ENCODE data around the gene SKA1. TPM values are rescaled to one million over a fixed set of nuclear protein-coding genes. Genes with fewer than 3 reads are reported as not detected.

The SKA1 gene
- total RNA-seq (2016; rRNA removed; fragmentation: Illumina TruSeq; extraction: Trizol) (21.3 and 28.3 TPM in 2 replicates), polyA plus RNA-seq (2011; rRNA removed) (3.8 and 5.3 TPM in 2 replicates), polyA minus RNA-seq (2011; rRNA and poly(A)+ RNA removed; ENCODE audit: low replicate concordance) (2.7 and 11.2 TPM in 2 replicates), Bru-seq, nascent RNA (percentile 58 among the genes with signal in this experiment), BruChase-seq, experiment 1, labeled RNA remaining after a 6-hour chase (percentile 61 among the genes with signal in this experiment), BruChase-seq, experiment 2, labeled RNA remaining after a 2-hour chase (percentile 65 among the genes with signal in this experiment)
- 6.7 and 10.0 TPM in 2 replicates for total RNA-seq (2016; cell fraction: cytosol; rRNA removed; fragmentation: Illumina TruSeq; extraction: Trizol; ENCODE audit: low read depth)
- 20.6 and 27.1 TPM in 2 replicates for total RNA-seq (2016; cell fraction: insoluble cytoplasmic fraction; rRNA removed; fragmentation: Illumina TruSeq; extraction: Trizol)
- 22.9 and 24.8 TPM in 2 replicates for total RNA-seq (2016; cell fraction: membrane; rRNA removed; fragmentation: Illumina TruSeq; extraction: Trizol)
- 7.1 and 8.3 TPM in 2 replicates for total RNA-seq (2016; cell fraction: nucleus; rRNA removed; fragmentation: Illumina TruSeq; extraction: Trizol)
- 2.9 and 3.6 TPM in 2 replicates for polyA plus RNA-seq (2011; cell fraction: cytosol; rRNA removed)
- 1.5 and 1.6 TPM in 2 replicates for polyA plus RNA-seq (2011; cell fraction: nucleus; rRNA removed)
- 2.5 and 3.5 TPM in 2 replicates for polyA plus RNA-seq (2012)
- polyA plus RNA-seq (2016; cell fraction: cytosol; fragmentation: Illumina TruSeq; extraction: Trizol; ENCODE audit: low read depth), result 4.4 and 5.1 TPM in 2 replicates
- 23.2 and 23.5 TPM in 2 replicates for polyA plus RNA-seq (2016; cell fraction: insoluble cytoplasmic fraction; fragmentation: Illumina TruSeq; extraction: Trizol; ENCODE audit: low read depth)
- 11.2 and 11.9 TPM in 2 replicates for polyA plus RNA-seq (2016; cell fraction: membrane; fragmentation: Illumina TruSeq; extraction: Trizol; ENCODE audit: low read depth)
- 11.8 and 12.4 TPM in 2 replicates for polyA plus RNA-seq (2016; cell fraction: nucleus; fragmentation: Illumina TruSeq; extraction: Trizol; ENCODE audit: insufficient read depth, low read depth)
- 4.8 and 5.6 TPM in 2 replicates for polyA minus RNA-seq (2011; cell fraction: cytosol; rRNA and poly(A)+ RNA removed)
- polyA minus RNA-seq (2011; cell fraction: nucleus; rRNA and poly(A)+ RNA removed), result 3.0 and 4.4 TPM in 2 replicates
- long read RNA-seq, experiment 1, partial matches to known transcripts, result 0 of 4 reads
- long read RNA-seq, experiment 1, other reads (novel, unspliced or antisense), result 3 of 4 reads
- long read RNA-seq, experiment 2, partial matches to known transcripts, result 1 of 9 reads
- long read RNA-seq, experiment 2, other reads (novel, unspliced or antisense), result 8 of 9 reads

GRCh38 chr18:50374753-50375391 lies at the start of gene SKA1:
SKA1 (plus strand) TSS chr18:50375046; CDS start chr18:50375831, 785 bp downstream.
- POLR2A ChIA-PET, result interaction anchor here (0.6 to 2.3 kb wide), 7 partner anchors 11 to 93 kb away, joined by 3 to 10 read pairs (median 3); partner anchors contain the start of gene MBD1
- intact Hi-C loops (cut with micrococcal nuclease; ENCODE audit: unreplicated experiment) (loop anchor here (2.0 to 5.0 kb wide), 2 partner anchors 30 to 88 kb away; partner anchors contain the start of gene CXXC1), in situ Hi-C loops (cut with HindIII; ENCODE audit: extremely low pct_ligation_motif_present, low pct_unique_long_range_greater_than_20kb) (no loop called here)
- under 1% methylated on average over 17 of the region's 47 CpGs for WGBS (ENCODE audit: low lambda C conversion rate)
- DNase-seq (ENCODE audit: low spot score), result peak; percentile 87
- H3K9me3 ChIP-seq (ENCODE audit: low read length), result peaks cover 10% of the 10 kb centered on the region
- H3K4me2 ChIP-seq (ENCODE audit: low read depth, low read length), result peak within 1 kb of the TSS; percentile 83
- no peaks in the 10 kb centered on the region; a peak in 1 of 5 replicates for H3K27me3 ChIP-seq (ENCODE audit: control insufficient read depth in 1 of 2, insufficient read depth in 2 of 2, low read length in 2 of 2)
- FAIRE-seq, result peak; percentile 36
- peak within 1 kb of the TSS; percentile 80 for H2AFZ ChIP-seq (ENCODE audit: low read length)
- 0 out of 5 replicates have a peak, but pooled peaks cover 0 to 4% of the 10 kb centered on the region in 2 experiments for H3K36me3 ChIP-seq (replicated peaks in 1 of 2; ENCODE audit: control insufficient read depth in 1 of 2, insufficient read depth in 2 of 2, low read length in 2 of 2)
- no peaks in the 10 kb centered on the region for H4K20me1 ChIP-seq (ENCODE audit: insufficient read depth, low read length)
- H3K9ac ChIP-seq (ENCODE audit: insufficient read depth, low read depth, low read length), result peak within 1 kb of the TSS; percentile 76
- H3K79me2 ChIP-seq (ENCODE audit: insufficient read depth, low read length), result peaks cover 10% of the 10 kb centered on the region
- H3K4me1 ChIP-seq (ENCODE audit: insufficient read depth, low read length), result peaks cover 25% of the 10 kb centered on the region
- CTCF ChIA-PET (ENCODE audit: low intra/inter-chr PET ratio, low total read pairs), result no interaction called here
- peak within 1 kb of the TSS; percentile 75 to 88 (median 86) for H3K4me3 ChIP-seq (replicated peaks in 1 of 3; ENCODE audit: insufficient read depth in 1 of 3, low read depth in 2 of 3, low read length in 3 of 3)
- BruUV-seq (replicated peaks), result no TSS peak
- ATAC-seq, result peak; percentile 96
- H3K27ac ChIP-seq (ENCODE audit: extremely low read length, insufficient read depth, low read length), result peak within 1 kb of the TSS; percentile 82
- TF ChIP-seq ZBTB4 (CRISPR knock-in tag; IDR thresholded peaks at IDR 0.05; ENCODE audit: borderline replicate concordance) (peak; percentile 60; the same call in 1 of the 2 replicates), ZNF614 (CRISPR knock-in tag; IDR thresholded peaks at IDR 0.05; ENCODE audit: borderline replicate concordance) (peak; percentile 81; the same call in 1 of the 2 replicates), JUN (CRISPR knock-in tag; IDR thresholded peaks at IDR 0.05) (0 out of 2 replicates have a peak, but pooled peaks have one; percentile 19), ZNF414 (CRISPR knock-in tag; IDR thresholded peaks at IDR 0.05) (no peak), HDAC6 (IDR thresholded peaks at IDR 0.05; ENCODE audit: low read depth, low read length) (no peak), SOX6 (IDR thresholded peaks at IDR 0.05) (no peak), SOX6 (CRISPR knock-in tag; IDR thresholded peaks at IDR 0.05) (peak; percentile 51; the same call in 1 of the 2 replicates), ZNF615 (CRISPR knock-in tag; IDR thresholded peaks at IDR 0.05; ENCODE audit: borderline replicate concordance) (no peak), TFE3 (CRISPR knock-in tag; IDR thresholded peaks at IDR 0.05) (no peak), ZNF362 (CRISPR knock-in tag; IDR thresholded peaks at IDR 0.05; ENCODE audit: borderline replicate concordance) (no peak)
